GM12892 (cell line): Measurements from ENCODE around the gene HOXA3.

Experiments
- DNase-seq: peaks from one replicate; pipeline ENCODE4 v3.0.0; 2011; ENCODE audit not compliant: insufficient read length
- FAIRE-seq: peaks from 2 replicates; lab custom pipeline; 2011; peaks lifted over from hg19 to GRCh38; lab: Jason Lieb, UNC
- POLR2A ChIP-seq: IDR thresholded peaks from 2 replicates; pipeline ENCODE4 v1.6.1; 2011; ENCODE audit warnings: low read depth, low read length, control low read depth
- POLR2AphosphoS5 ChIP-seq: IDR thresholded peaks from 2 replicates; pipeline ENCODE4 v1.6.1; 2011; ENCODE audit warnings: low read depth, low read length, control low read depth
- TAF1 ChIP-seq: IDR thresholded peaks from 2 replicates; pipeline ENCODE4 v1.6.1; 2011; ENCODE audit warnings: low read depth, mild to moderate bottlenecking, control low read depth, low read length, borderline replicate concordance

Gene HOXA3

GRCh38 chr7:27166531-27167505, 14.4 kb upstream of the HOXA3 start:
- TF ChIP-seq POLR2A = no peak
- TF ChIP-seq TAF1 = no peak
- no peak for TF ChIP-seq POLR2AphosphoS5
- FAIRE-seq (no peak), DNase-seq (no peak)

GRCh38 chr7:27165996-27166530, 13.7 kb upstream of the HOXA3 start:
- FAIRE-seq = no peak
- no peak for DNase-seq
- TF ChIP-seq POLR2AphosphoS5 = no peak
- no peak for TF ChIP-seq POLR2A
- no peak for TF ChIP-seq TAF1

- no peak for FAIRE-seq
- no peak for DNase-seq
- TF ChIP-seq POLR2A (peak; percentile 57; the same call in 1 of the 2 replicates), TAF1 (0 out of 2 replicates have a peak, but pooled peaks have one; percentile 19), POLR2AphosphoS5 (no peak)
Measured at GRCh38 chr7:27165089-27165995, 13.0 kb upstream of the HOXA3 start, which contains the start of gene HOXA9. Gene HOXA9, minus strand, starts transcription at chr7:27165537. Its CDS starts 80 bp downstream, at chr7:27165457.

GRCh38 chr7:27164367-27165088, 12.1 kb upstream of the HOXA3 start:
- no peak for FAIRE-seq
- TF ChIP-seq POLR2AphosphoS5 (no peak), TAF1 (no peak), POLR2A (no peak)
- no peak for DNase-seq

- DNase-seq (no peak), FAIRE-seq (no peak)
- TF ChIP-seq POLR2AphosphoS5 (no peak), TAF1 (no peak), POLR2A (no peak)
Measured at GRCh38 chr7:27164045-27164366, 11.6 kb upstream of the HOXA3 start.

- no peak for DNase-seq
- TF ChIP-seq POLR2A (no peak), TAF1 (no peak), POLR2AphosphoS5 (no peak)
- no peak for FAIRE-seq
Measured at GRCh38 chr7:27163288-27164044, 11.1 kb upstream of the HOXA3 start.

GRCh38 chr7:27162561-27163287, 10.3 kb upstream of the HOXA3 start:
- TF ChIP-seq POLR2AphosphoS5 = no peak
- no peak for TF ChIP-seq POLR2A
- TF ChIP-seq TAF1 = no peak
- no peak for DNase-seq
- no peak for FAIRE-seq

GRCh38 chr7:27161721-27162560, 9.6 kb upstream of the HOXA3 start:
- DNase-seq (no peak), FAIRE-seq (no peak)
- TF ChIP-seq POLR2A = no peak
- TF ChIP-seq TAF1 = no peak
- no peak for TF ChIP-seq POLR2AphosphoS5

- TF ChIP-seq TAF1 = no peak
- no peak for TF ChIP-seq POLR2AphosphoS5
- TF ChIP-seq POLR2A = no peak
- DNase-seq (no peak), FAIRE-seq (no peak)
Measured at GRCh38 chr7:27161214-27161720, 8.9 kb upstream of the HOXA3 start.
